Measurements from ENCODE around the gene NXPH4.

The NXPH4 gene

DNA sequence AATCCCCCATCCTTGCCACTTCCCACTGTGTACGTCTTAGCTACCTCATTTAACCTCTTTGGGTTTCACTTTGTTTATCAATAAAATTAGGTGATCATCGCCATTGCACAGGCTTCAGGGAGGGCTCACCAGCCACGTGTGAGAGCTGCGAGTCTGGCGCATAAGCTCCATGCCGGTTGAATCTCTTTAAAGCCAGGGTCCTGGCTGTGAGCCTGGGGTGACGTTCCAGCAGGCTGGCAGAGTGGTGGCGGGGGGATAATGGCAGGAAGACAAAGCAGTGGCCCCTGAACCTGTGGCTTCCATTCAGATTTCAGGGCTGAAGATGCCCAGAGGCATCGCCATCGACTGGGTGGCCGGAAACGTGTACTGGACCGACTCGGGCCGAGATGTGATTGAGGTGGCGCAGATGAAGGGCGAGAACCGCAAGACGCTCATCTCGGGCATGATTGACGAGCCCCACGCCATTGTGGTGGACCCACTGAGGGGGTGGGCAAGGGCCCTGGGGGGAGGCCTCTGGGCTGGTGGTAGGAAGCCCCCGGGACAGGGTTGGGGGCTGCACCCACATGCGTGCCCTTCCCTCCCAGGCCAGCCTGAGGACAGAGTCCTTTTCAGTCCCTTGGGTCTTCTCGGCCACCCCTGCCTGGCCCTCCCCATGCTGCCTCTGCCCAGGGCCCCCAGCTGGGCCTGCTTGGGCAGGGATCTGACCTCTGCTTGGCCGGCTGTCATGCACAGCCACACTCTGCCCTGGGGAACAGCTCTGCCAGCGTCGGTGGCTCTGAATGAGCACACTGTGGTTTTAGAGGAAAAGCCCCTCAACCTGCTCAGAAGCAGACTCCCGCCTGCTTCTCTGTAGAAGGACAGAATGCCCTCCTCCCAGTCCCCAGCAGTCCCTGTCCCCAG lies 8.6 kb upstream of the NXPH4 start:
- TF ChIP-seq, protein P1, sequence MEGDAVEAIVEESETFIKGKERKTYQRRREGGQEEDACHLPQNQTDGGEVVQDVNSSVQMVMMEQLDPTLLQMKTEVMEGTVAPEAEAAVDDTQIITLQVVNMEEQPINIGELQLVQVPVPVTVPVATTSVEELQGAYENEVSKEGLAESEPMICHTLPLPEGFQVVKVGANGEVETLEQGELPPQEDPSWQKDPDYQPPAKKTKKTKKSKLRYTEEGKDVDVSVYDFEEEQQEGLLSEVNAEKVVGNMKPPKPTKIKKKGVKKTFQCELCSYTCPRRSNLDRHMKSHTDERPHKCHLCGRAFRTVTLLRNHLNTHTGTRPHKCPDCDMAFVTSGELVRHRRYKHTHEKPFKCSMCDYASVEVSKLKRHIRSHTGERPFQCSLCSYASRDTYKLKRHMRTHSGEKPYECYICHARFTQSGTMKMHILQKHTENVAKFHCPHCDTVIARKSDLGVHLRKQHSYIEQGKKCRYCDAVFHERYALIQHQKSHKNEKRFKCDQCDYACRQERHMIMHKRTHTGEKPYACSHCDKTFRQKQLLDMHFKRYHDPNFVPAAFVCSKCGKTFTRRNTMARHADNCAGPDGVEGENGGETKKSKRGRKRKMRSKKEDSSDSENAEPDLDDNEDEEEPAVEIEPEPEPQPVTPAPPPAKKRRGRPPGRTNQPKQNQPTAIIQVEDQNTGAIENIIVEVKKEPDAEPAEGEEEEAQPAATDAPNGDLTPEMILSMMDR (conservative IDR thresholded peaks at IDR 0.05; ENCODE audit: low read length), result no peak
- no peak overlapping the region for H3K4me3 ChIP-seq (ENCODE audit: low read length)
- DNase-seq (ENCODE audit: low read depth), result no peak

DNA sequence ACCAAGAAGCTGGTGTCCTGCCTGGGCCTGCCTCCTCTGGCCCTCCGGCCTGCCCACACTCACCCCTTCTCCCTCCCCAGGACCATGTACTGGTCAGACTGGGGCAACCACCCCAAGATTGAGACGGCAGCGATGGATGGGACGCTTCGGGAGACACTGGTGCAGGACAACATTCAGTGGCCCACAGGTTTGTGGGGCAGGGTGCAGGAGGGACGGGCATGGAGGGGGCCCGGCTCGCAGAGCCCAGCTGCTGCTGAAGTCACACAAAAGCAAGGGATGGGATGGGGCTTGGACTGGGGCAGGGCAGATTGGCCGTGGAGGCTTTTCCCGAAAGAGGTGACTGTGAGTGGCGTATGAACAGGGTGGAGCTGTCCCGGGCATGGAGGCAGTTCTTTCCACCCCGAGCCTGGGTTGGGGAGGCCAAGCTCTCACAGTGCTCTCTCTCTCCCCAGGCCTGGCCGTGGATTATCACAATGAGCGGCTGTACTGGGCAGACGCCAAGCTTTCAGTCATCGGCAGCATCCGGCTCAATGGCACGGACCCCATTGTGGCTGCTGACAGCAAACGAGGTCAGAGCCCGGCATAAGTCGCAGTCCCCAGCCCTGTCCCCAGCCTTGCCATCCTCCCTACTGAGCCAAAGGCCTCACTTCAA lies 7.8 kb upstream of the NXPH4 start:
- no peak for DNase-seq (ENCODE audit: low read depth)
- TF ChIP-seq, protein P1 (conservative IDR thresholded peaks at IDR 0.05; ENCODE audit: low read length), result no peak
- no peak overlapping the region for H3K4me3 ChIP-seq (ENCODE audit: low read length)

DNA sequence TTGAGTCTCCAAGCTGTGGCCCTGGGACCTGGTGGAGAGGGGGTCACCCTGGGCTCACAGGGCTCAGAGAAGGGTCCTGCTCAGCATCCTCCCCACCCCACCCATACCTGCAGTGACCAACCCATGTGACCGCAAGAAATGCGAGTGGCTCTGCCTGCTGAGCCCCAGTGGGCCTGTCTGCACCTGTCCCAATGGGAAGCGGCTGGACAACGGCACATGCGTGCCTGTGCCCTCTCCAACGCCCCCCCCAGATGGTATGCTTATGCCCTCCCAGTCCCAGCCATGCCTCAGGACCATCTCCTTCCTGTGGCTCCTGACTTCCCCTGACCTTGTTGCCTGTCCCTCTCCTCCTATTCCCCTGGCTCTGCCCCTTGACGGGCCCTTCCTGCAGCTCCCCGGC lies 6.7 kb upstream of the NXPH4 start:
- no peak overlapping the region for H3K4me3 ChIP-seq (ENCODE audit: low read length)
- TF ChIP-seq, protein P1 (conservative IDR thresholded peaks at IDR 0.05; ENCODE audit: low read length), result no peak
- no peak for DNase-seq (ENCODE audit: low read depth)

DNA sequence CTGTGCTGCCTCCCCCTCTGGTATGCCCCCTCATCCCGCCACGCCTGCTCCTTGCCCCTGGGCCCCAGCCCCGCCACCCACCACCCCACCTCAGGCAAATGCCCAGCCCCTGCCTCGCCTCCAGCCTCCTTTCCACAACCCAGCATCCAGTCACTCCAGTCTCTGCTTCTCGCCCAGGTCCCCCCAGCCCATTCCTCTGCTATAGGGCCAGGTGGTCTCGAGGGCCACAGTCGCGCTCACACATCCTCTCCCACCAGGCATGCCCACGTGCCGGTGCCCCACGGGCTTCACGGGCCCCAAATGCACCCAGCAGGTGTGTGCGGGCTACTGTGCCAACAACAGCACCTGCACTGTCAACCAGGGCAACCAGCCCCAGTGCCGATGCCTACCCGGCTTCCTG lies 6.1 kb upstream of the NXPH4 start:
- TF ChIP-seq, protein P1 (conservative IDR thresholded peaks at IDR 0.05; ENCODE audit: low read length), result no peak
- DNase-seq (ENCODE audit: low read depth), result no peak
- no peak overlapping the region for H3K4me3 ChIP-seq (ENCODE audit: low read length)

DNA sequence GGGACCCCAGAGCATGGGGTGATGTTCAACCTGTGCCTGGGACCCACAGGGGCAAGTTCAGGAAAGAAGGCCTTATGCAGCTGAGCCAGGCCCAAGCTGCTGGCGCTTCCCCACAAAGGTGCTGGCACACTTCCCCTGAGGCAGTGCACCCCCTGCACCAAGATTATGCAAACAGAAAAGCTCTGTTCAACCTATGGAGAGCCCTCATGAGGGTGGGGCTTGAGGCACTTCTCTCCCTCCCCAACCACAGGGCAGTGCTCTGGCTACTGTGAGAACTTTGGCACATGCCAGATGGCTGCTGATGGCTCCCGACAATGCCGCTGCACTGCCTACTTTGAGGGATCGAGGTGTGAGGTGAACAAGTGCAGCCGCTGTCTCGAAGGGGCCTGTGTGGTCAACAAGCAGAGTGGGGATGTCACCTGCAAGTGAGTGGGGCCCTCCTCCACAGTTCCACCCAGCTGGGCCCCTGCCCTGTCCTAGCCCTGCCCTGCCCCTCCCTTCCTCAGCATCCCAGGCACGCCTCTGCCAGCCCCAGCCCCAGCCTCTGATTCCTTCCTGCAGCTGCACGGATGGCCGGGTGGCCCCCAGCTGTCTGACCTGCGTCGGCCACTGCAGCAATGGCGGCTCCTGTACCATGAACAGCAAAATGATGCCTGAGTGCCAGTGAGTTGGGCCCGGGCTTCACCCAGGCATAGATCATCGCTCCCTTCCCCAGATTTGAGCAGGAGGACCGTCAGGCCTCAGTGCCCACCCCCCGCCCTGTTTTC lies 5.5 kb upstream of the NXPH4 start:
- H3K4me3 ChIP-seq (ENCODE audit: low read length), result no peak overlapping the region
- TF ChIP-seq, protein P1 (conservative IDR thresholded peaks at IDR 0.05; ENCODE audit: low read length), result no peak
- DNase-seq (ENCODE audit: low read depth), result no peak

DNA sequence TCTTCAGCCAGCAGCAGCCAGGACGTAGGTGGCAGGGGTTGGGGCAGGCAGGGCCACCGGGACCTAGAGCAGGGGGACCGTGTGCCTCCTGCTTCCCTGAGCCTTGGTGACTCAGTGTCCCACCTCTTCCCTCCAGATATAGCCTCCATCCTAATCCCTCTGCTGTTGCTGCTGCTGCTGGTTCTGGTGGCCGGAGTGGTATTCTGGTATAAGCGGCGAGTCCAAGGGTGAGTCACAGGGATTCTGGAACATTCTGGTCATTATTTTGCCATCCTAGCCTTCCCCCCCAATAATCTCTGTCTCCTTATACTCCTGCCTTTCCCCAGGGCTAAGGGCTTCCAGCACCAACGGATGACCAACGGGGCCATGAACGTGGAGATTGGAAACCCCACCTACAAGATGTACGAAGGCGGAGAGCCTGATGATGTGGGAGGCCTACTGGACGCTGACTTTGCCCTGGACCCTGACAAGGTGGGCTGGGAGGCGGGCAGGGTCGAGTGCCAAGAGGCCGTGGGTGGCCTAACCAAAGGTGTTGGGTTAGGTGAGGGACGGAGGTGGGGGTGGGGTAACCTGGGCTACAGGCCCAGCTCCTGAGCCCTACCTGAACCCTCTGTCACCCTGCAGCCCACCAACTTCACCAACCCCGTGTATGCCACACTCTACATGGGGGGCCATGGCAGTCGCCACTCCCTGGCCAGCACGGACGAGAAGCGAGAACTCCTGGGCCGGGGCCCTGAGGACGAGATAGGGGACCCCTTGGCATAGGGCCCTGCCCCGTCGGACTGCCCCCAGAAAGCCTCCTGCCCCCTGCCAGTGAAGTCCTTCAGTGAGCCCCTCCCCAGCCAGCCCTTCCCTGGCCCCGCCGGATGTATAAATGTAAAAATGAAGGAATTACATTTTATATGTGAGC lies 4.5 kb upstream of the NXPH4 start:
- TF ChIP-seq, protein P1 (conservative IDR thresholded peaks at IDR 0.05; ENCODE audit: low read length), result peak; percentile 14; the same call in 1 of the 2 replicates

More for the DNA sequence above, 4.5 kb upstream of the NXPH4 start:
- no peak for DNase-seq (ENCODE audit: low read depth)
- H3K4me3 ChIP-seq (ENCODE audit: low read length), result no peak overlapping the region
